HepG2 (cell line): ENCODE results near the gene MAPK14. TPM values are rescaled to one million over a fixed set of nuclear protein-coding genes. Genes with fewer than 3 reads are reported as not detected.

Experiments
- ADNP ChIP-seq: sonication (generic); formaldehyde crosslinking; IDR thresholded peaks from 2 replicates; pipeline ENCODE4 v1.4.0; 2020; ENCODE audit warnings: missing genetic modification reagents
- BRD4 ChIP-seq: sonication (generic); formaldehyde crosslinking; IDR thresholded peaks from 2 replicates; pipeline ENCODE4 v1.4.0; 2020; ENCODE audit warnings: missing genetic modification reagents
- FOXA1 ChIP-seq, 2 experiments: fragments of 450-650 bp in 1 of 2; sonication (generic) in 1 of 2; formaldehyde crosslinking in 1 of 2; IDR thresholded peaks; 2 replicates each; pipeline versions ENCODE4 v1.4.0 to v1.6.1; 2016 to 2020; ENCODE audit warnings: missing genetic modification reagents in 1 of 2
- GLI4 ChIP-seq: sonication (generic); formaldehyde crosslinking; IDR thresholded peaks from 2 replicates; pipeline ENCODE4 v1.5.1; 2020; ENCODE audit warnings: missing genetic modification reagents, mild to moderate bottlenecking, moderate library complexity, borderline replicate concordance
- IRX3 ChIP-seq: sonication (generic); formaldehyde crosslinking; IDR thresholded peaks from 2 replicates; pipeline ENCODE4 v1.8.1; 2023; ENCODE audit warnings: mild to moderate bottlenecking, low read depth, missing genetic modification reagents, borderline replicate concordance
- KDM2A ChIP-seq: sonication (generic); formaldehyde crosslinking; IDR thresholded peaks from 2 replicates; pipeline ENCODE4 v1.4.0; 2020; ENCODE audit warnings: low read depth, missing genetic modification reagents, borderline replicate concordance
- MAF1 ChIP-seq: sonication (generic); formaldehyde crosslinking; IDR thresholded peaks from 2 replicates; pipeline ENCODE4 v1.5.0; 2020; ENCODE audit warnings: missing genetic modification reagents, borderline replicate concordance
- MIXL1 ChIP-seq: IDR thresholded peaks from 2 replicates; pipeline ENCODE4 v1.6.1; 2016
- NR1H2 ChIP-seq: sonication (generic); formaldehyde crosslinking; IDR thresholded peaks from 2 replicates; pipeline ENCODE4 v1.8.1; 2022; ENCODE audit warnings: low read depth, missing genetic modification reagents, borderline replicate concordance
- RARA ChIP-seq: IDR thresholded peaks from 2 replicates; pipeline ENCODE4 v1.6.1; 2016; ENCODE audit warnings: missing genetic modification reagents, missing compliant biosample characterization
- SNRNP70 ChIP-seq: fragments of 200-400 bp; formaldehyde crosslinking; IDR thresholded peaks from 2 replicates; pipeline ENCODE4 v1.6.1; 2017; ENCODE audit warnings: mild to moderate bottlenecking, low read depth, low read length, moderate library complexity
- STAT5B ChIP-seq: sonication (generic); formaldehyde crosslinking; IDR thresholded peaks from 2 replicates; pipeline ENCODE4 v1.4.0; 2020; ENCODE audit warnings: missing genetic modification reagents
- TAF15 ChIP-seq: fragments of 200-400 bp; formaldehyde crosslinking; IDR thresholded peaks from one replicate; pipeline ENCODE4 v1.6.1; 2018; ENCODE audit warnings: mild to moderate bottlenecking, low read depth, low read length; ENCODE audit not compliant: poor library complexity, severe bottlenecking
- TOPORS ChIP-seq: sonication (generic); formaldehyde crosslinking; IDR thresholded peaks from 2 replicates; pipeline ENCODE4 v1.8.0; 2023; ENCODE audit warnings: mild to moderate bottlenecking, missing genetic modification reagents
- TSC22D2 ChIP-seq: sonication (generic); formaldehyde crosslinking; IDR thresholded peaks from 2 replicates; pipeline ENCODE4 v1.5.1; 2020; ENCODE audit warnings: missing genetic modification reagents, mild to moderate bottlenecking, borderline replicate concordance
- ZNF138 ChIP-seq: sonication (generic); formaldehyde crosslinking; IDR thresholded peaks from 2 replicates; pipeline ENCODE4 v1.5.0; 2020; ENCODE audit warnings: mild to moderate bottlenecking, low read depth, missing genetic modification reagents
- ZNF234 ChIP-seq: sonication (generic); formaldehyde crosslinking; conservative IDR thresholded peaks from 2 replicates; pipeline ENCODE4 v1.5.1; 2020; ENCODE audit warnings: mild to moderate bottlenecking, missing genetic modification reagents
- ZNF44 ChIP-seq: sonication (generic); formaldehyde crosslinking; IDR thresholded peaks from 2 replicates; pipeline ENCODE4 v1.5.1; 2020; ENCODE audit warnings: mild to moderate bottlenecking, missing genetic modification reagents
- ZNF547 ChIP-seq: sonication (generic); formaldehyde crosslinking; IDR thresholded peaks from 2 replicates; pipeline ENCODE4 v1.5.1; 2020; ENCODE audit warnings: mild to moderate bottlenecking, missing genetic modification reagents
- ZNF589 ChIP-seq: sonication (generic); formaldehyde crosslinking; conservative IDR thresholded peaks from 2 replicates; pipeline ENCODE4 v1.8.0; 2022; ENCODE audit warnings: mild to moderate bottlenecking, moderate library complexity, missing genetic modification reagents
- ZNF749 ChIP-seq: sonication (generic); formaldehyde crosslinking; IDR thresholded peaks from 2 replicates; pipeline ENCODE4 v1.8.0; 2022; ENCODE audit warnings: mild to moderate bottlenecking, missing genetic modification reagents, moderate library complexity, borderline replicate concordance
- ZSCAN21 ChIP-seq: sonication (generic); formaldehyde crosslinking; IDR thresholded peaks from 2 replicates; pipeline ENCODE4 v1.8.0; 2022; ENCODE audit warnings: mild to moderate bottlenecking, missing genetic modification reagents, moderate library complexity, borderline replicate concordance
- polyA plus RNA-seq, 8 experiments: library from polyadenylated mRNA; depleted of rRNA in 3 of 8; stranded (reverse) in 7 of 8; unstranded in 1 of 8; fragments of >200 nt; fragmentation: Illumina TruSeq in 4 of 8; extraction: Trizol in 4 of 8; gene quantifications; 2 replicates each; pipeline versions ENCODE4 v1.2.1 to v1.2.3, GENCODE V29; 2011 to 2016; ENCODE audit warnings: low read depth in 4 of 8, missing spikeins in 1 of 8, mixed read lengths in 1 of 8; ENCODE audit not compliant: insufficient read depth in 1 of 8
- total RNA-seq, 5 experiments: library from RNA; depleted of rRNA; stranded (reverse); fragments of >200 nt; fragmentation: Illumina TruSeq; extraction: Trizol; gene quantifications; 2 replicates each; pipeline ENCODE4 v1.2.3, GENCODE V29; 2016; ENCODE audit warnings: low read depth in 1 of 5
- TF ChIP-seq, protein P1 (sequence below): sonication (generic); formaldehyde crosslinking; IDR thresholded peaks from 2 replicates; pipeline ENCODE4 v1.5.1; 2020; ENCODE audit warnings: mild to moderate bottlenecking, missing genetic modification reagents
- TF ChIP-seq, protein P2 (sequence below): IDR thresholded peaks from 2 replicates; pipeline ENCODE4 v1.6.1; 2018; ENCODE audit warnings: missing genetic modification reagents
- TF ChIP-seq, protein P3 (sequence below): sonication (generic); formaldehyde crosslinking; IDR thresholded peaks from 2 replicates; pipeline ENCODE4 v1.5.0; 2020; ENCODE audit warnings: mild to moderate bottlenecking, missing genetic modification reagents
- TF ChIP-seq, protein P4 (sequence below): sonication (generic); formaldehyde crosslinking; conservative IDR thresholded peaks from 2 replicates; pipeline ENCODE4 v1.5.0; 2020; ENCODE audit warnings: missing genetic modification reagents

The MAPK14 gene
- total and polyA plus RNA-seq, 2 of the 13 experiments (the other 11 are each of a cell fraction or from before 2014, with no cell fraction given), result 66.3 to 67.3 TPM

DNA sequence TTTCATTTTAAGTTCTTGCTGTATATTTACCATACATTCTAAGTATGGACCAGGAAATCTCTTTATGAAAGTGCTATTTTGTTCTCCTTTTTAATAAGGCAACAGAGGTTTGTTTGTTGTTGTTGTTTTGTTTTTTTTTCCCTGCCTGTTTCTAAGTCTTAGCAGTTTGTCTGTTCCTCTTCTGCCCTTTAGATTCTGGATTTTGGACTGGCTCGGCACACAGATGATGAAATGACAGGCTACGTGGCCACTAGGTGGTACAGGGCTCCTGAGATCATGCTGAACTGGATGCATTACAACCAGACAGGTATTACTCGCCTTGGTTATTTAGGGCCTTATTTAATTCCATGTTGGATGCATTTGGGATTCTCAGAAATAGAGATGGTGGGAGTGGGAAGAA lies 48.0 kb downstream of the MAPK14 start (continued):
- TF ChIP-seq NR1H2, result no peak
- TF ChIP-seq ZNF44 (CRISPR knock-in tag), result no peak
- TF ChIP-seq TOPORS, result no peak
- TF ChIP-seq, protein P1, sequence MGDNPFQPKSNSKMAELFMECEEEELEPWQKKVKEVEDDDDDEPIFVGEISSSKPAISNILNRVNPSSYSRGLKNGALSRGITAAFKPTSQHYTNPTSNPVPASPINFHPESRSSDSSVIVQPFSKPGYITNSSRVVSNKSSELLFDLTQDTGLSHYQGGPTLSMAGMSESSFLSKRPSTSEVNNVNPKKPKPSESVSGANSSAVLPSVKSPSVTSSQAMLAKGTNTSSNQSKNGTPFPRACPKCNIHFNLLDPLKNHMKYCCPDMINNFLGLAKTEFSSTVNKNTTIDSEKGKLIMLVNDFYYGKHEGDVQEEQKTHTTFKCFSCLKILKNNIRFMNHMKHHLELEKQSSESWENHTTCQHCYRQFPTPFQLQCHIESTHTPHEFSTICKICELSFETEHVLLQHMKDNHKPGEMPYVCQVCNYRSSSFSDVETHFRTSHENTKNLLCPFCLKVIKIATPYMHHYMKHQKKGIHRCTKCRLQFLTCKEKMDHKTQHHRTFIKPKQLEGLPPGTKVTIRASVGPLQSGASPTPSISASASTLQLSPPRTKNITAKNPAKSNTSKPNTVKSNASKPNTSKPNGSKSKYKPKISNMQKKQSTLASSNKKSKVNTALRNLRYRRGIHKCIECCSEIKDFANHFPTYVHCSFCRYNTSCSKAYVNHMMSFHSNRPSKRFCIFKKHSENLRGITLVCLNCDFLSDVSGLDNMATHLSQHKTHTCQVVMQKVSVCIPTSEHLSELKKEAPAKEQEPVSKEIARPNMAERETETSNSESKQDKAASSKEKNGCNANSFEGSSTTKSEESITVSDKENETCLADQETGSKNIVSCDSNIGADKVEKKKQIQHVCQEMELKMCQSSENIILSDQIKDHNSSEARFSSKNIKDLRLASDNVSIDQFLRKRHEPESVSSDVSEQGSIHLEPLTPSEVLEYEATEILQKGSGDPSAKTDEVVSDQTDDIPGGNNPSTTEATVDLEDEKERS, result no peak
- TF ChIP-seq FOXA1 (IDR thresholded peaks at IDR 0.05), result no peak
- no peak for TF ChIP-seq FOXA1 (CRISPR knock-in tag; IDR thresholded peaks at IDR 0.05)
- TF ChIP-seq SNRNP70, result no peak
- no peak for TF ChIP-seq ZNF234 (CRISPR knock-in tag)
- TF ChIP-seq, protein P2, sequence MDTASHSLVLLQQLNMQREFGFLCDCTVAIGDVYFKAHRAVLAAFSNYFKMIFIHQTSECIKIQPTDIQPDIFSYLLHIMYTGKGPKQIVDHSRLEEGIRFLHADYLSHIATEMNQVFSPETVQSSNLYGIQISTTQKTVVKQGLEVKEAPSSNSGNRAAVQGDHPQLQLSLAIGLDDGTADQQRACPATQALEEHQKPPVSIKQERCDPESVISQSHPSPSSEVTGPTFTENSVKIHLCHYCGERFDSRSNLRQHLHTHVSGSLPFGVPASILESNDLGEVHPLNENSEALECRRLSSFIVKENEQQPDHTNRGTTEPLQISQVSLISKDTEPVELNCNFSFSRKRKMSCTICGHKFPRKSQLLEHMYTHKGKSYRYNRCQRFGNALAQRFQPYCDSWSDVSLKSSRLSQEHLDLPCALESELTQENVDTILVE, result no peak
- no peak for TF ChIP-seq MAF1 (CRISPR knock-in tag)
- TF ChIP-seq TSC22D2 (CRISPR knock-in tag), result no peak
- TF ChIP-seq, protein P3, sequence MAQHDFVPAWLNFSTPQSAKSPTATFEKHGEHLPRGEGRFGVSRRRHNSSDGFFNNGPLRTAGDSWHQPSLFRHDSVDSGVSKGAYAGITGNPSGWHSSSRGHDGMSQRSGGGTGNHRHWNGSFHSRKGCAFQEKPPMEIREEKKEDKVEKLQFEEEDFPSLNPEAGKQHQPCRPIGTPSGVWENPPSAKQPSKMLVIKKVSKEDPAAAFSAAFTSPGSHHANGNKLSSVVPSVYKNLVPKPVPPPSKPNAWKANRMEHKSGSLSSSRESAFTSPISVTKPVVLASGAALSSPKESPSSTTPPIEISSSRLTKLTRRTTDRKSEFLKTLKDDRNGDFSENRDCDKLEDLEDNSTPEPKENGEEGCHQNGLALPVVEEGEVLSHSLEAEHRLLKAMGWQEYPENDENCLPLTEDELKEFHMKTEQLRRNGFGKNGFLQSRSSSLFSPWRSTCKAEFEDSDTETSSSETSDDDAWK (CRISPR knock-in tag), result no peak
- TF ChIP-seq ZNF589 (CRISPR knock-in tag), result no peak
- no peak for TF ChIP-seq ZNF749 (CRISPR knock-in tag)
- no peak for TF ChIP-seq ADNP (CRISPR knock-in tag)
- TF ChIP-seq IRX3 (CRISPR knock-in tag), result no peak
- no peak for TF ChIP-seq BRD4 (CRISPR knock-in tag)
- no peak for TF ChIP-seq TAF15
- no peak for TF ChIP-seq ZSCAN21 (CRISPR knock-in tag)
- peak; percentile 63 for TF ChIP-seq MIXL1
- TF ChIP-seq ZNF547 (CRISPR knock-in tag), result no peak
- TF ChIP-seq STAT5B, result no peak
- TF ChIP-seq, protein P4, sequence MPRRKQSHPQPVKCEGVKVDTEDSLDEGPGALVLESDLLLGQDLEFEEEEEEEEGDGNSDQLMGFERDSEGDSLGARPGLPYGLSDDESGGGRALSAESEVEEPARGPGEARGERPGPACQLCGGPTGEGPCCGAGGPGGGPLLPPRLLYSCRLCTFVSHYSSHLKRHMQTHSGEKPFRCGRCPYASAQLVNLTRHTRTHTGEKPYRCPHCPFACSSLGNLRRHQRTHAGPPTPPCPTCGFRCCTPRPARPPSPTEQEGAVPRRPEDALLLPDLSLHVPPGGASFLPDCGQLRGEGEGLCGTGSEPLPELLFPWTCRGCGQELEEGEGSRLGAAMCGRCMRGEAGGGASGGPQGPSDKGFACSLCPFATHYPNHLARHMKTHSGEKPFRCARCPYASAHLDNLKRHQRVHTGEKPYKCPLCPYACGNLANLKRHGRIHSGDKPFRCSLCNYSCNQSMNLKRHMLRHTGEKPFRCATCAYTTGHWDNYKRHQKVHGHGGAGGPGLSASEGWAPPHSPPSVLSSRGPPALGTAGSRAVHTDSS (CRISPR knock-in tag), result no peak
- no peak for TF ChIP-seq GLI4 (CRISPR knock-in tag)
- TF ChIP-seq ZNF138 (CRISPR knock-in tag), result no peak
- TF ChIP-seq RARA (CRISPR knock-in tag), result peak; percentile 29; the same call in 1 of the 2 replicates
- TF ChIP-seq KDM2A (CRISPR knock-in tag), result no peak
